22Rv1 (cell line): ENCODE data around the gene RAF1.

Source experiments
- ZFX ChIP-seq: fragments of 450-650 bp; IDR thresholded peaks from 2 replicates; pipeline ENCODE4 v1.6.1; 2017; ENCODE audit warnings: antibody characterized with exemption, borderline replicate concordance
- TF ChIP-seq, protein P1 (sequence below): fragments of 450-650 bp; IDR thresholded peaks from 2 replicates; pipeline ENCODE4 v1.5.1; 2017; ENCODE audit warnings: mild to moderate bottlenecking

DNA sequence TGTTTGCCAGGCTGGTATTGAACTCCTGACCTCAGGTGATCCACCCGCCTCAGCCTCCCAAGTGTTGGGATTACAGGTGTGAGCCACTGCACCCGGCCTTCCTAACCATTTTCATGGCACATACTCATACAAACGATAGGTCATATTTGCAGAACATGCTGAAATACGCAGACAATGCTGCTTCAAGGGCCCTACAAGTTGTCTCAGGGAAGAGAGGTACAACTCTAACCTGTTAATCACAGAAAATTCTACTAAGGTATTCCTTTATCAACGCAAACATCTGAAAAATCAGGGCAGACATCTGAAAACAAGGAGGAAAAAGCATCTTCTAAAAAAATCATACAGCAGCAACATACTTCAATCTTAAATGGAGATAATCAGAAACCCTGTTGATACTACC is 39.9 kb downstream of the RAF1 start:
- TF ChIP-seq, protein P1, sequence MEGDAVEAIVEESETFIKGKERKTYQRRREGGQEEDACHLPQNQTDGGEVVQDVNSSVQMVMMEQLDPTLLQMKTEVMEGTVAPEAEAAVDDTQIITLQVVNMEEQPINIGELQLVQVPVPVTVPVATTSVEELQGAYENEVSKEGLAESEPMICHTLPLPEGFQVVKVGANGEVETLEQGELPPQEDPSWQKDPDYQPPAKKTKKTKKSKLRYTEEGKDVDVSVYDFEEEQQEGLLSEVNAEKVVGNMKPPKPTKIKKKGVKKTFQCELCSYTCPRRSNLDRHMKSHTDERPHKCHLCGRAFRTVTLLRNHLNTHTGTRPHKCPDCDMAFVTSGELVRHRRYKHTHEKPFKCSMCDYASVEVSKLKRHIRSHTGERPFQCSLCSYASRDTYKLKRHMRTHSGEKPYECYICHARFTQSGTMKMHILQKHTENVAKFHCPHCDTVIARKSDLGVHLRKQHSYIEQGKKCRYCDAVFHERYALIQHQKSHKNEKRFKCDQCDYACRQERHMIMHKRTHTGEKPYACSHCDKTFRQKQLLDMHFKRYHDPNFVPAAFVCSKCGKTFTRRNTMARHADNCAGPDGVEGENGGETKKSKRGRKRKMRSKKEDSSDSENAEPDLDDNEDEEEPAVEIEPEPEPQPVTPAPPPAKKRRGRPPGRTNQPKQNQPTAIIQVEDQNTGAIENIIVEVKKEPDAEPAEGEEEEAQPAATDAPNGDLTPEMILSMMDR: no peak
- no peak for TF ChIP-seq ZFX
